ENCODE data around the gene KRT27.

DNA sequence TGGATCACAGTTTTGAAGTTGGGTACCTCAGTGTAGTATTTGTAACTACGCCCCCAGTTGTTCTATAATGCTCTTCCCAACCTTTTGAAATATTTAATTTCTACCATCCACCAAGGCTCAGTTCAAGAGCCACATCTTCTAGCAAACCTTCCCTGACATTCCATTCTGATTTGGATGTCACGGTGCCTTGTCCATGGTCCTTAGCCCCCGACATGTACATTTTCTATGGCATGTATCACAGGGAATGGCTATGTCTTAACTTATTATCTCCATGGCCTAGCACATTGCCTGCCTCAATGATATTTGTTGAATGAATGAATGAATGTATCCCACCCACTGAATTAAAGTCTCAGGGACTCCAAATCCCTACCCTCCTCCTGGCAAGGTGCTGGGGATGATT lies 23.8 kb upstream of the KRT27 start:
- TF ChIP-seq, protein P1, sequence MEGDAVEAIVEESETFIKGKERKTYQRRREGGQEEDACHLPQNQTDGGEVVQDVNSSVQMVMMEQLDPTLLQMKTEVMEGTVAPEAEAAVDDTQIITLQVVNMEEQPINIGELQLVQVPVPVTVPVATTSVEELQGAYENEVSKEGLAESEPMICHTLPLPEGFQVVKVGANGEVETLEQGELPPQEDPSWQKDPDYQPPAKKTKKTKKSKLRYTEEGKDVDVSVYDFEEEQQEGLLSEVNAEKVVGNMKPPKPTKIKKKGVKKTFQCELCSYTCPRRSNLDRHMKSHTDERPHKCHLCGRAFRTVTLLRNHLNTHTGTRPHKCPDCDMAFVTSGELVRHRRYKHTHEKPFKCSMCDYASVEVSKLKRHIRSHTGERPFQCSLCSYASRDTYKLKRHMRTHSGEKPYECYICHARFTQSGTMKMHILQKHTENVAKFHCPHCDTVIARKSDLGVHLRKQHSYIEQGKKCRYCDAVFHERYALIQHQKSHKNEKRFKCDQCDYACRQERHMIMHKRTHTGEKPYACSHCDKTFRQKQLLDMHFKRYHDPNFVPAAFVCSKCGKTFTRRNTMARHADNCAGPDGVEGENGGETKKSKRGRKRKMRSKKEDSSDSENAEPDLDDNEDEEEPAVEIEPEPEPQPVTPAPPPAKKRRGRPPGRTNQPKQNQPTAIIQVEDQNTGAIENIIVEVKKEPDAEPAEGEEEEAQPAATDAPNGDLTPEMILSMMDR (IDR thresholded peaks at IDR 0.05), result no peak
- TF ChIP-seq EZH2 (IDR thresholded peaks at IDR 0.05) (no peak), EZH2phosphoT487 (IDR thresholded peaks at IDR 0.05) (no peak)
